Ovary (tissue), 3 donors: ENCODE results near the gene HS6ST2.

ENCODE experiments used
- CTCF ChIP-seq, 3 donors: fragments of 450-650 bp in 2 of 3; fragments of 200-600 bp in 1 of 3; IDR thresholded peaks; one replicate each; pipeline versions ENCODE4 v1.5.1 to v1.8.0; 2016 to 2022; ENCODE audit warnings: antibody characterized with exemption in 3 of 3, mild to moderate bottlenecking in 1 of 3
- POLR2A ChIP-seq: fragments of 450-650 bp; IDR thresholded peaks from one replicate; pipeline ENCODE4 v1.6.1; 2017; ENCODE audit warnings: antibody characterized with exemption, mild to moderate bottlenecking, moderate library complexity
- donor health status: DM: no; HTN: no; CAD: no.

GRCh38 chrX:132685276-132685675 lies 273.2 kb downstream of the HS6ST2 start:
- TF ChIP-seq CTCF (IDR thresholded peaks at IDR 0.05) (no peak), POLR2A (no peak)
